Thoracic aorta (tissue), 2 donors: ENCODE data around the gene PNMA8B. TPM values are rescaled to one million over a fixed set of nuclear protein-coding genes. Genes with fewer than 3 reads are reported as not detected.

ENCODE experiments used
- ATAC-seq: fragments of 150-250 bp; one replicate; pipeline ENCODE4 v1.8.0; 2017; ENCODE audit warnings: low read depth; ENCODE audit not compliant: insufficient number of reproducible peaks, low FRiP score
- DNase-seq: peaks from one replicate; pipeline ENCODE4 v3.0.0-alpha.2; 2020; ENCODE audit warnings: low spot score
- H3K27ac ChIP-seq, 2 donors: fragments of 200-600 bp; sonication (generic); 1 replicate in 1 of 2; 2 replicates in 1 of 2; pipeline ENCODE4 v1.5.1; 2016; ENCODE audit warnings: mild to moderate bottlenecking in 2 of 2, moderate library complexity in 2 of 2
- H3K27me3 ChIP-seq: fragments of 200-600 bp; sonication (generic); replicated peaks from 2 replicates; pipeline ENCODE4 v1.6.0; 2016; ENCODE audit warnings: mild to moderate bottlenecking; ENCODE audit not compliant: insufficient read depth
- H3K36me3 ChIP-seq: fragments of 200-600 bp; sonication (generic); one replicate; pipeline ENCODE4 v1.5.1; 2016
- H3K4me1 ChIP-seq, 2 donors: fragments of 200-600 bp; sonication (generic); 1 replicate in 1 of 2; 2 replicates in 1 of 2; pipeline versions ENCODE4 v1.5.1 to v1.6.0; 2016; ENCODE audit warnings: low read depth in 2 of 2, mild to moderate bottlenecking in 1 of 2; ENCODE audit not compliant: control insufficient read depth in 1 of 2
- H3K4me3 ChIP-seq: fragments of 200-600 bp; sonication (generic); 2 replicates; pipeline ENCODE4 v1.5.1; 2016; ENCODE audit warnings: mild to moderate bottlenecking
- H3K9me3 ChIP-seq: fragments of 200-600 bp; sonication (generic); 2 replicates; pipeline ENCODE4 v1.5.1; 2016
- CTCF ChIP-seq: fragments of 200-600 bp; sonication (generic); IDR thresholded peaks from one replicate; pipeline ENCODE4 v1.5.1; 2019; ENCODE audit warnings: antibody characterized with exemption
- total RNA-seq, 2 donors: library from RNA; depleted of rRNA; stranded (reverse); fragments of >200 nt; gene quantifications; one replicate each; pipeline versions ENCODE4 v1.1.0 to v1.2.3, GENCODE V29; 2016

The PNMA8B gene
- total RNA-seq, 2 donors from 2014 or later: 4.4 to 4.9 TPM

GRCh38 chr19:46517471-46517870, 21.8 kb upstream of the PNMA8B start:
- DNase-seq: no peak
- Histone ChIP-seq H3K27ac (no peak overlapping the region), H3K4me3 (no peak overlapping the region), H3K4me1 (peaks cover 5 to 14% of the 10 kb centered on the region in 2 donors), H3K27me3 (no peaks in the 10 kb centered on the region), H3K36me3 (no peaks in the 10 kb centered on the region), H3K9me3 (no peaks in the 10 kb centered on the region)
- TF ChIP-seq CTCF: no peak
- no peak for ATAC-seq

GRCh38 chr19:46515879-46516350, 20.2 kb upstream of the PNMA8B start:
- Histone ChIP-seq H3K4me3 (no peak overlapping the region), H3K36me3 (no peaks in the 10 kb centered on the region), H3K27ac (no peak overlapping the region), H3K4me1 (peaks cover 5 to 14% of the 10 kb centered on the region in 2 donors), H3K27me3 (no peaks in the 10 kb centered on the region), H3K9me3 (peaks cover 5% of the 10 kb centered on the region)
- peak; percentile 72 for TF ChIP-seq CTCF
- no peak for ATAC-seq
- DNase-seq: no peak

GRCh38 chr19:46515290-46515609, 19.6 kb upstream of the PNMA8B start:
- Histone ChIP-seq H3K9me3 (peaks cover 5% of the 10 kb centered on the region), H3K36me3 (no peaks in the 10 kb centered on the region), H3K27ac (no peak overlapping the region), H3K4me1 (peaks cover 5 to 14% of the 10 kb centered on the region in 2 donors), H3K27me3 (no peaks in the 10 kb centered on the region), H3K4me3 (no peak overlapping the region)
- ATAC-seq (no peak), DNase-seq (no peak)
- no peak for TF ChIP-seq CTCF

- Histone ChIP-seq H3K27me3 (no peaks in the 10 kb centered on the region), H3K9me3 (peaks cover 5% of the 10 kb centered on the region), H3K36me3 (no peaks in the 10 kb centered on the region), H3K27ac (no peak overlapping the region), H3K4me1 (peaks cover 5 to 14% of the 10 kb centered on the region in 2 donors), H3K4me3 (no peak overlapping the region)
- TF ChIP-seq CTCF: no peak
- ATAC-seq (no peak), DNase-seq (no peak)
These were observed 19.1 kb upstream of the PNMA8B start for GRCh38 chr19:46514589-46515289.

- ATAC-seq (peak; percentile 58), DNase-seq (no peak)
- H3K36me3 ChIP-seq: no peaks in the 10 kb centered on the region
- no peak overlapping the region for H3K27ac ChIP-seq
- no peaks in the 10 kb centered on the region for H3K27me3 ChIP-seq
- H3K4me3 ChIP-seq: no peak overlapping the region
- H3K9me3 ChIP-seq: peaks cover 5% of the 10 kb centered on the region
- peaks cover 6 to 20% of the 10 kb centered on the region in 2 donors for H3K4me1 ChIP-seq
- peak; percentile 97 for TF ChIP-seq CTCF
These were observed 18.0 kb upstream of the PNMA8B start for GRCh38 chr19:46513461-46514236.
